Measurements from ENCODE around the gene BID.
A peak's percentile ranks its signal among the peaks of the same experiment; 100 is the strongest.
"Not testable (repeated sequence)": the region's sequence is repeated elsewhere in the genome, so short reads cannot be mapped to it uniquely, and the experiment has no call there.

BID gene

GRCh38 chr22:17764852-17765251 lies 9.4 kb downstream of the BID start:
- not testable (repeated sequence) for H3K27me3 ChIP-seq (ENCODE audit: control insufficient read depth in 1 of 2, insufficient read depth in 2 of 2, low read length in 2 of 2); H3K27ac ChIP-seq (ENCODE audit: low read length); H3K36me3 ChIP-seq (ENCODE audit: control insufficient read depth in 2 of 2, insufficient read depth in 2 of 2, low read length in 2 of 2); H3K9me3 ChIP-seq (ENCODE audit: control insufficient read depth in 2 of 2, low read length in 2 of 2); H3K4me1 ChIP-seq (ENCODE audit: control insufficient read depth, insufficient read depth, low read length); H3K9ac ChIP-seq (ENCODE audit: low read length in 2 of 2); H3K4me3 ChIP-seq (ENCODE audit: low read length in 2 of 2)

- H3K9me3 ChIP-seq (ENCODE audit: control insufficient read depth in 2 of 2, low read length in 2 of 2) = no peaks in the 10 kb centered on the region
- H3K27ac ChIP-seq (ENCODE audit: low read length) = no peak overlapping the region
- H3K27me3 ChIP-seq (ENCODE audit: control insufficient read depth in 1 of 2, insufficient read depth in 2 of 2, low read length in 2 of 2) = no peaks in the 10 kb centered on the region
- no peaks in the 10 kb centered on the region for H3K36me3 ChIP-seq (ENCODE audit: control insufficient read depth in 2 of 2, insufficient read depth in 2 of 2, low read length in 2 of 2)
- no peak overlapping the region for H3K9ac ChIP-seq (ENCODE audit: low read length in 2 of 2)
- no peaks in the 10 kb centered on the region for H3K4me1 ChIP-seq (ENCODE audit: control insufficient read depth, insufficient read depth, low read length)
- H3K4me3 ChIP-seq (ENCODE audit: low read length in 2 of 2) = no peak overlapping the region
Observed at GRCh38 chr22:17764036-17764435, 10.2 kb downstream of the BID start.

GRCh38 chr22:17763442-17763841 lies 10.8 kb downstream of the BID start:
- H3K9me3 ChIP-seq (ENCODE audit: control insufficient read depth in 2 of 2, low read length in 2 of 2); H3K36me3 ChIP-seq (ENCODE audit: control insufficient read depth in 2 of 2, insufficient read depth in 2 of 2, low read length in 2 of 2); H3K27ac ChIP-seq (ENCODE audit: low read length); H3K4me1 ChIP-seq (ENCODE audit: control insufficient read depth, insufficient read depth, low read length); H3K9ac ChIP-seq (ENCODE audit: low read length in 2 of 2); H3K27me3 ChIP-seq (ENCODE audit: control insufficient read depth in 1 of 2, insufficient read depth in 2 of 2, low read length in 2 of 2); H3K4me3 ChIP-seq (ENCODE audit: low read length in 2 of 2): not testable (repeated sequence)

DNA sequence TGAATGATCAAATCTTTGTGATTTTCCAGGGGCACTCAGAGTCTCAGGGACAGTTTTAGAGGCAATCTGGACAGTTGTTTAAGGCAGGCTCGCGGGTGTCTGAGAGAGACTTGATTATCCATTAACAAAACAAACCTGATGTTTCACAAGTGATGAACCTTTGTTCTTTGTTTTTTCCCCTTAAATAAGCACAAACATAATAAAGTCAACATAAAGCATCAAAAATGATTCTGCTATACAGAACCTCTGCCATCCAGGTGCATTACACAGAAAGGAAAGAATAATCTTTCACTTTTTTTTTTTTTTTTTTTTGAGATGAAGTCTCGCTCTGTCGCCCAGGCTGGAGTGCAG lies 13.2 kb downstream of the BID start:
- Histone ChIP-seq H3K9ac (ENCODE audit: low read length in 2 of 2) (no peak overlapping the region), H3K4me1 (ENCODE audit: control insufficient read depth, insufficient read depth, low read length) (no peaks in the 10 kb centered on the region), H3K27me3 (ENCODE audit: control insufficient read depth in 1 of 2, insufficient read depth in 2 of 2, low read length in 2 of 2) (no peaks in the 10 kb centered on the region), H3K36me3 (ENCODE audit: control insufficient read depth in 2 of 2, insufficient read depth in 2 of 2, low read length in 2 of 2) (no peaks in the 10 kb centered on the region), H3K4me3 (ENCODE audit: low read length in 2 of 2) (no peak overlapping the region), H3K9me3 (ENCODE audit: control insufficient read depth in 2 of 2, low read length in 2 of 2) (no peaks in the 10 kb centered on the region), H3K27ac (ENCODE audit: low read length) (no peak overlapping the region)

DNA sequence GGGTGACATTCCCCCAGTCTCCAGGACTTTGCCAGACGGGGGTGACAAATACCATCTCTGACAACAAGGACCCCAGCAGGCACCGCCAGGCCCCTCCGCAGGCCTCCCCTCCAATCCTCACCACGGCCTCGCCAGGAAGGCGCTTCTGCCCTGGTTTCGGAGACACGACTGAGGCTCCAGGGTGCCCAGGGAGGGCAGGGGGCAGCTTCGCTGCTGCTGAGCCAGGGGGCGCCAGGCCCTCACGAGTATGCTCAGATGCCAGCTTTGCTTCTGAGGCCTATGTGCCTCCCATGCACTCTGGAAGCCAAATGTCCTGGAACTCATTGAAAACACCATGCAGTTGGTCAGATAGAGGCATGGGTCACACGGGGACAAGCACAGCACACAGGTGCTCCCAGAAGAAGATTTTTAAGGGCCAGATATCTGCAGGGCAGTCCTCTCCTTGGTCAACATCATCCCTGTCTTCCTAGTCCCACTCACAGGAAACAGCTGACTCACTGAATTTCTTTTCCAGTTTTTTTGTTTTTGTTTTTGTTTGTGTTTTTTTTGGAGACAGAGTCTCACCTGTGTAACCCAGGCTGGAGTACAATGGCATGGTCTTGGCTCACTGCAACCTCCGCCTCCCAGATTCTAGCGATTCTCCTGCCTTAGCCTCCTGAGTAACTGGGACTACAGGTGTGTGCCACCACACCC lies 19.9 kb downstream of the BID start:
- H3K27me3 ChIP-seq (ENCODE audit: control insufficient read depth in 1 of 2, insufficient read depth in 2 of 2, low read length in 2 of 2) = no peaks in the 10 kb centered on the region
- no peaks in the 10 kb centered on the region for H3K4me1 ChIP-seq (ENCODE audit: control insufficient read depth, insufficient read depth, low read length)
- H3K27ac ChIP-seq (ENCODE audit: low read length) = no peak overlapping the region
- no peaks in the 10 kb centered on the region for H3K9me3 ChIP-seq (ENCODE audit: control insufficient read depth in 2 of 2, low read length in 2 of 2)
- no peak overlapping the region for H3K4me3 ChIP-seq (ENCODE audit: low read length in 2 of 2)
- no peaks in the 10 kb centered on the region for H3K36me3 ChIP-seq (ENCODE audit: control insufficient read depth in 2 of 2, insufficient read depth in 2 of 2, low read length in 2 of 2)
- no peak overlapping the region for H3K9ac ChIP-seq (ENCODE audit: low read length in 2 of 2)

DNA sequence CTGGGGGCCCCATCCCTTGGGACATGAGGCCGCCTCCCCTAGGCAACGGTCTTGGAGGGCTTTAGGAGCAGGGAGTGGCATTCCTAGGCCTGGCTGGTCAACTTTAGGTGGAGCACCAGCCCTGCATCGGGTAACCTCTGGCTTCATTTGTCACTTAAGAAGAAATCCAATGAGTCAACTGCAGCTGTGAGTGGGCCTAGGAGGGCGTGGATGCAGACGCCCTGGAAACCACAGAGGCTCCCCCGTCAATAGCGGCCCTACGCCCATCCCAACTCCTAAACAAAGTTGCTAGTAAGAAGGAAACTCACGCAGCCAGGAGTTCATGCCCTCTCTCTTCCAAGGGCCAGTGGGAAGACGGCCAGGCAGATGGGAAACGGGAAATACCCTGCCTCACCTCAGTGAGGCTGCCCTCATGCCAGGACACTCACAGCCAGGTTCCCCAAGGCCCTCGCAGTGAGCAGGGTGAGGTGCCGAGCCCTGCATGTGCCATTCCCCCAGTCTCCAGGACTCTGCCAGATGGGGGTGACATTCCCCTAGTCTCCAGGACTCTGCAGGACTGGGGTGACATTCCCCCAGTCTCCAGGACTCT lies 20.8 kb downstream of the BID start:
- H3K4me1 ChIP-seq (ENCODE audit: control insufficient read depth, insufficient read depth, low read length) = no peaks in the 10 kb centered on the region
- no peak overlapping the region for H3K9ac ChIP-seq (ENCODE audit: low read length in 2 of 2)
- H3K36me3 ChIP-seq (ENCODE audit: control insufficient read depth in 2 of 2, insufficient read depth in 2 of 2, low read length in 2 of 2) = no peaks in the 10 kb centered on the region
- no peak overlapping the region for H3K27ac ChIP-seq (ENCODE audit: low read length)
- no peak overlapping the region for H3K4me3 ChIP-seq (ENCODE audit: low read length in 2 of 2)
- H3K27me3 ChIP-seq (ENCODE audit: control insufficient read depth in 1 of 2, insufficient read depth in 2 of 2, low read length in 2 of 2) = no peaks in the 10 kb centered on the region
- no peaks in the 10 kb centered on the region for H3K9me3 ChIP-seq (ENCODE audit: control insufficient read depth in 2 of 2, low read length in 2 of 2)

DNA sequence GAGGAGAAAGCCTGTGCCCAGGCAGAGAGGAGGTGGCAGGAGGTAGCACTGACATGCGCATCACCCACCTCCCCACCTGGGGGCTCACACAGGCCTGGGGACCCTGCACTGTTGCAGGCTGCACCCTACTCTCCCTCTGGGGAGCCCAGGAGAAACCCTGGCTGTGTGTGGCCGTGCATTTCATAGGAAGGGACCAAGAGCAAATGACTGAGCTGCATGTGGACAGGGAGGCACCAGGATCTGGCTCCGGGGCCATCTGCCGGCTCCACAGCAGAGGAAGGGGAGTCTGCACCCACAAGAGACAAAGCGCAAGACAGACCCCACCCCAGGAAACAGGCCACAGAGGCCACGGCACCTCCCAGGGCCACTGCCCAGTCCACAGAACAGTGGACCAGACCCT lies 22.7 kb downstream of the BID start:
- Histone ChIP-seq H3K27me3 (ENCODE audit: control insufficient read depth in 1 of 2, insufficient read depth in 2 of 2, low read length in 2 of 2) (no peaks in the 10 kb centered on the region), H3K36me3 (ENCODE audit: control insufficient read depth in 2 of 2, insufficient read depth in 2 of 2, low read length in 2 of 2) (no peaks in the 10 kb centered on the region), H3K27ac (ENCODE audit: low read length) (no peak overlapping the region), H3K4me1 (ENCODE audit: control insufficient read depth, insufficient read depth, low read length) (no peaks in the 10 kb centered on the region), H3K9ac (ENCODE audit: low read length in 2 of 2) (no peak overlapping the region), H3K4me3 (ENCODE audit: low read length in 2 of 2) (no peak overlapping the region), H3K9me3 (ENCODE audit: control insufficient read depth in 2 of 2, low read length in 2 of 2) (no peaks in the 10 kb centered on the region)

GRCh38 chr22:17749605-17750395 lies 24.5 kb downstream of the BID start:
- no peaks in the 10 kb centered on the region for H3K27me3 ChIP-seq (ENCODE audit: control insufficient read depth in 1 of 2, insufficient read depth in 2 of 2, low read length in 2 of 2)
- no peaks in the 10 kb centered on the region for H3K36me3 ChIP-seq (ENCODE audit: control insufficient read depth in 2 of 2, insufficient read depth in 2 of 2, low read length in 2 of 2)
- no peak overlapping the region for H3K27ac ChIP-seq (ENCODE audit: low read length)
- no peaks in the 10 kb centered on the region for H3K9me3 ChIP-seq (ENCODE audit: control insufficient read depth in 2 of 2, low read length in 2 of 2)
- H3K9ac ChIP-seq (ENCODE audit: low read length in 2 of 2) = no peak overlapping the region
- no peak overlapping the region for H3K4me3 ChIP-seq (ENCODE audit: low read length in 2 of 2)
- no peaks in the 10 kb centered on the region for H3K4me1 ChIP-seq (ENCODE audit: control insufficient read depth, insufficient read depth, low read length)

GRCh38 chr22:17748555-17749353 lies 25.5 kb downstream of the BID start:
- no peaks in the 10 kb centered on the region for H3K27me3 ChIP-seq (ENCODE audit: control insufficient read depth in 1 of 2, insufficient read depth in 2 of 2, low read length in 2 of 2)
- H3K4me1 ChIP-seq (ENCODE audit: control insufficient read depth, insufficient read depth, low read length) = no peaks in the 10 kb centered on the region
- peak overlapping the region in 1 of 2 donors; percentile 64 for H3K4me3 ChIP-seq (ENCODE audit: low read length in 2 of 2)
- H3K9me3 ChIP-seq (ENCODE audit: control insufficient read depth in 2 of 2, low read length in 2 of 2) = no peaks in the 10 kb centered on the region
- no peak overlapping the region for H3K27ac ChIP-seq (ENCODE audit: low read length)
- H3K9ac ChIP-seq (ENCODE audit: low read length in 2 of 2) = no peak overlapping the region
- no peaks in the 10 kb centered on the region for H3K36me3 ChIP-seq (ENCODE audit: control insufficient read depth in 2 of 2, insufficient read depth in 2 of 2, low read length in 2 of 2)

- H3K9me3 ChIP-seq (ENCODE audit: control insufficient read depth in 2 of 2, low read length in 2 of 2) = no peaks in the 10 kb centered on the region
- H3K27ac ChIP-seq (ENCODE audit: low read length) = no peak overlapping the region
- peaks cover 3% of the 10 kb centered on the region for H3K4me1 ChIP-seq (ENCODE audit: control insufficient read depth, insufficient read depth, low read length)
- no peaks in the 10 kb centered on the region for H3K27me3 ChIP-seq (ENCODE audit: control insufficient read depth in 1 of 2, insufficient read depth in 2 of 2, low read length in 2 of 2)
- no peak overlapping the region for H3K9ac ChIP-seq (ENCODE audit: low read length in 2 of 2)
- H3K36me3 ChIP-seq (ENCODE audit: control insufficient read depth in 2 of 2, insufficient read depth in 2 of 2, low read length in 2 of 2) = no peaks in the 10 kb centered on the region
- no peak overlapping the region for H3K4me3 ChIP-seq (ENCODE audit: low read length in 2 of 2)
Observed at GRCh38 chr22:17746916-17747315, 27.4 kb downstream of the BID start.
